ENCODE measurements around the gene USP12.

DNA sequence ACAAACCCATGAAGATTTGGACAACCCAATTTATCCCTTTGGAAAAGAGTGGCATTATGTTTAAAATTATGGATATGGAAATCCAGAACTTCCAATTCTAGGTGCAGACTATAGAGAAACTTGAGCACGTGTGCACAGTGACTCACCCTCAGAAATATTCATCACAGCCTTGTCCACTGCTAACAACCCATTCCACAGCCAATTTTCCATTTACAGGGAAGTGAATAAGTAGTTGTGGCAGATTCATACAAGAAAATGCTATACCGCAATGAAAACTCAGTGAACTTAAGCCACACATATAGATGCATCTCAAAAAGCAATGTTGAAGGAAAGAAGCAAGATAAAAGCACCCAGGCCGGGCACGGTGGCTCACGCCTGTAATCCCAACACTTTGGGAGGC is 133.3 kb downstream of the USP12 start:
- TF ChIP-seq, protein P1, sequence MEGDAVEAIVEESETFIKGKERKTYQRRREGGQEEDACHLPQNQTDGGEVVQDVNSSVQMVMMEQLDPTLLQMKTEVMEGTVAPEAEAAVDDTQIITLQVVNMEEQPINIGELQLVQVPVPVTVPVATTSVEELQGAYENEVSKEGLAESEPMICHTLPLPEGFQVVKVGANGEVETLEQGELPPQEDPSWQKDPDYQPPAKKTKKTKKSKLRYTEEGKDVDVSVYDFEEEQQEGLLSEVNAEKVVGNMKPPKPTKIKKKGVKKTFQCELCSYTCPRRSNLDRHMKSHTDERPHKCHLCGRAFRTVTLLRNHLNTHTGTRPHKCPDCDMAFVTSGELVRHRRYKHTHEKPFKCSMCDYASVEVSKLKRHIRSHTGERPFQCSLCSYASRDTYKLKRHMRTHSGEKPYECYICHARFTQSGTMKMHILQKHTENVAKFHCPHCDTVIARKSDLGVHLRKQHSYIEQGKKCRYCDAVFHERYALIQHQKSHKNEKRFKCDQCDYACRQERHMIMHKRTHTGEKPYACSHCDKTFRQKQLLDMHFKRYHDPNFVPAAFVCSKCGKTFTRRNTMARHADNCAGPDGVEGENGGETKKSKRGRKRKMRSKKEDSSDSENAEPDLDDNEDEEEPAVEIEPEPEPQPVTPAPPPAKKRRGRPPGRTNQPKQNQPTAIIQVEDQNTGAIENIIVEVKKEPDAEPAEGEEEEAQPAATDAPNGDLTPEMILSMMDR (IDR thresholded peaks at IDR 0.05) = no peak
- TF ChIP-seq POLR2A (IDR thresholded peaks at IDR 0.05) = no peak

Measured in esophagus squamous epithelium (tissue), 4 donors.